ENCODE data around the gene CFAP68.
A peak's percentile ranks its signal among the peaks of the same experiment; 100 is the strongest.
"Not testable (repeated sequence)": the region's sequence is repeated elsewhere in the genome, so short reads cannot be mapped to it uniquely, and the experiment has no call there.

The CFAP68 gene

GRCh38 chr11:111918390-111919256, 39.3 kb downstream of the CFAP68 start, which contains the start of gene C11orf52:
Gene C11orf52 (plus strand): TSS chr11:111918913. CDS start chr11:111918973, 60 bp downstream.
- DNase-seq: no peak

- DNase-seq: no peak
These were observed 41.6 kb downstream of the CFAP68 start for GRCh38 chr11:111920908-111921307.

GRCh38 chr11:111921541-111922230, 42.3 kb downstream of the CFAP68 start:
- DNase-seq: no peak

GRCh38 chr11:111922803-111923202, 43.5 kb downstream of the CFAP68 start:
- DNase-seq: no peak

GRCh38 chr11:111923351-111923788, 44.0 kb downstream of the CFAP68 start:
- no peak for DNase-seq

DNA sequence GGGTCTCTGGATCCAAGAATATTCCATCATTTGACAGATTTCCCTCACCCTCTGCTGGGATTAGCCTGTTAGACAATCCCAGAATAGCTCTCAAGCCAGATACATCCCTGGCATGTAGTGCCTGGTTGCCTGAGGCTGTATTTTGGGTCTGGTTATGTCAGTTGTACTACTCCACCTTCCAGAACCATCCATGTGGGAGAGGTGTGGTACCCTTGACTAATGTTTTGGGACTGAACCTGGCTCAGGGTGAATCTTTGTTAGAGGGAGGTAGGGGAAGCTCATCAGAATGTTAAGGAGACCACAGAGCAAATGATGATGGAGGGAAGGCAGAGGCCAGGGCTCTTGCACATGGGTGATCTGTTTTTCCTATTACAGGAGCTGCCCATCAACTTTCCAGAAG, 44.6 kb downstream of the CFAP68 start:
- DNase-seq: no peak

GRCh38 chr11:111925953-111926352, 46.6 kb downstream of the CFAP68 start:
- no peak for DNase-seq

GRCh38 chr11:111926505-111927391, 47.4 kb downstream of the CFAP68 start:
- DNase-seq: peak; percentile 93

DNA sequence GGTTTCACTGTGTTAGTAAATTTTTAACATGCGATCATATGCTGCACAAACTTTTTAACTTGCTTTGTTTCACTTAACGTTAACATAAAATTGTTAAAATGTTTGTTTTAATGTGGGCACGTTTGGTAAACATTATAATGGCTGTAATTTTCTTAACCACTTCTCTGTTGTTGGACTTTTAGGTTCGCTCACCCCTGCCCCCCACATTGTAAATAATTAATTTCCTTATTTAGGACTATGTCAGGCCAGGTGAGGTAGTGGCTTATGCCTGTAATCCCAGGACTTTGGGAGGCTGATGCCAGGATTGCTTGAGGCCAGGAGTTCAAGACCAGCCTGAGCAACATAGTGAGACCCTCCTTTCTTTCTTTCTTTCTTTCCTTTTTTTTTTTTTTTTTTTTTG, 51.1 kb downstream of the CFAP68 start:
- no peak for DNase-seq

GRCh38 chr11:111932611-111932950, 53.2 kb downstream of the CFAP68 start:
- DNase-seq: no peak

DNA sequence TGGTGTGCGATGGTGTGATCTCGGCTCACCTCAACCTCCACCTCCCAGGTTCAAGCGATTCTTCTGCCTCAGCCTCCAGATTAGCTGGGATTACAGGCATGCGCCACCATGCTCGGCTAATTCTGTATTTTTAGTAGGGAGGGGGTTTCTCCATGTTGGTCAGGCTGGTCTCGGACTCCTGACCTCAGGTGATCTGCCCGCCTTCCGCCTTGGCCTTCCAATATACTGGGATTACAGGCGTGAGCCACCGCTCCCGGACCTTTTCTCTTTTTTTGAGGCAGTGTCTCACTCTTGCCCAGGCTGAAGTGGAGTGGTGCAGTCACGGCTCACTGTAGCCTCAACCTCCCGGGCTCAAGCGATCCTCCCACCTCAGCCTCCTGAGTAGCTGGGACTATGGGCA, 53.8 kb downstream of the CFAP68 start:
- DNase-seq: not testable (repeated sequence)

- DNase-seq: peak; percentile 31
These were observed 54.5 kb downstream of the CFAP68 start for GRCh38 chr11:111933872-111934271.

DNA sequence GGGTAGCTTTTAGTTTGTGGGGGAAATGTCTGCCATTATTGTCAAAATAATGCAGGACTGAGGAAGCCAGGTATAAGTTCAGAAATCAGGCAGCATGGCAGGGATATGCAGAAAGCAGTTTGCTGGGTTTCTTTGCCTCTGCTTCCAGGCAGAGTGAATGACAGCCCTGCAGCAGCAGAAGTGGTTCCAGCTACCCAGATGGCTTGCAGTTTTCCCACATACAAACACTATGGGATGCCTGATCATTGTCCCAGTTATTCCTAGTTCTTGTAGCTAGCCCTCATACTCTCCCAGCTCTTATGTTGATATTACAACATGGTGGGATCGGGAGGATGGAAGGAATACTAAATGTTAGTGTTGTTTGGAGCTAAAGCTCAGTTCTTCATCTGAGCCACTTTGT, 55.0 kb downstream of the CFAP68 start:
- DNase-seq: no peak
